GM21717 (cell line): ENCODE measurements around the gene POU2F2.
"Not testable (repeated sequence)": the region's sequence is repeated elsewhere in the genome, so short reads cannot be mapped to it uniquely, and the experiment has no call there.

Experiments
- ATAC-seq: cut with Tn5 transposase; IDR thresholded peaks from one replicate; pipeline ENCODE4 v1.9.1; 2021; ENCODE audit warnings: mild to moderate bottlenecking, moderate library complexity; ENCODE audit not compliant: unreplicated experiment

The POU2F2 gene

GRCh38 chr19:42065511-42065910 lies 66.7 kb downstream of the POU2F2 start:
- no peak for ATAC-seq

- ATAC-seq = no peak
Measured at GRCh38 chr19:42065051-42065450, 67.2 kb downstream of the POU2F2 start.

GRCh38 chr19:42064432-42064831 lies 67.8 kb downstream of the POU2F2 start:
- no peak for ATAC-seq

- ATAC-seq = no peak
Measured at GRCh38 chr19:42062381-42062780, 69.9 kb downstream of the POU2F2 start.

- ATAC-seq = no peak
Measured at GRCh38 chr19:42060117-42060516, 72.1 kb downstream of the POU2F2 start.

- ATAC-seq = no peak
Measured at GRCh38 chr19:42059196-42059595, 73.0 kb downstream of the POU2F2 start.

GRCh38 chr19:42057846-42058245 lies 74.4 kb downstream of the POU2F2 start:
- ATAC-seq = no peak

GRCh38 chr19:42054205-42054604 lies 78.0 kb downstream of the POU2F2 start:
- no peak for ATAC-seq

GRCh38 chr19:42053037-42053935 lies 79.0 kb downstream of the POU2F2 start:
- no peak for ATAC-seq

GRCh38 chr19:42052241-42052863 lies 79.9 kb downstream of the POU2F2 start:
- ATAC-seq = no peak

GRCh38 chr19:42051166-42052115 lies 80.8 kb downstream of the POU2F2 start:
- ATAC-seq = no peak

GRCh38 chr19:42048992-42049391 lies 83.3 kb downstream of the POU2F2 start:
- ATAC-seq = no peak

GRCh38 chr19:42045575-42045974 lies 86.7 kb downstream of the POU2F2 start:
- ATAC-seq = no peak

- ATAC-seq = no peak
Measured at GRCh38 chr19:42042455-42043170, 89.6 kb downstream of the POU2F2 start.

- not testable (repeated sequence) for ATAC-seq
Measured at GRCh38 chr19:42040491-42040890, 91.8 kb downstream of the POU2F2 start.

- no peak for ATAC-seq
Measured at GRCh38 chr19:42040031-42040430, 92.2 kb downstream of the POU2F2 start.

GRCh38 chr19:42038666-42039065 lies 93.6 kb downstream of the POU2F2 start:
- no peak for ATAC-seq

- no peak for ATAC-seq
Measured at GRCh38 chr19:42037649-42038048, 94.6 kb downstream of the POU2F2 start.
